ENCODE data around the gene DUOXA2.
A peak's percentile ranks its signal among the peaks of the same experiment; 100 is the strongest.

DUOXA2 gene

DNA sequence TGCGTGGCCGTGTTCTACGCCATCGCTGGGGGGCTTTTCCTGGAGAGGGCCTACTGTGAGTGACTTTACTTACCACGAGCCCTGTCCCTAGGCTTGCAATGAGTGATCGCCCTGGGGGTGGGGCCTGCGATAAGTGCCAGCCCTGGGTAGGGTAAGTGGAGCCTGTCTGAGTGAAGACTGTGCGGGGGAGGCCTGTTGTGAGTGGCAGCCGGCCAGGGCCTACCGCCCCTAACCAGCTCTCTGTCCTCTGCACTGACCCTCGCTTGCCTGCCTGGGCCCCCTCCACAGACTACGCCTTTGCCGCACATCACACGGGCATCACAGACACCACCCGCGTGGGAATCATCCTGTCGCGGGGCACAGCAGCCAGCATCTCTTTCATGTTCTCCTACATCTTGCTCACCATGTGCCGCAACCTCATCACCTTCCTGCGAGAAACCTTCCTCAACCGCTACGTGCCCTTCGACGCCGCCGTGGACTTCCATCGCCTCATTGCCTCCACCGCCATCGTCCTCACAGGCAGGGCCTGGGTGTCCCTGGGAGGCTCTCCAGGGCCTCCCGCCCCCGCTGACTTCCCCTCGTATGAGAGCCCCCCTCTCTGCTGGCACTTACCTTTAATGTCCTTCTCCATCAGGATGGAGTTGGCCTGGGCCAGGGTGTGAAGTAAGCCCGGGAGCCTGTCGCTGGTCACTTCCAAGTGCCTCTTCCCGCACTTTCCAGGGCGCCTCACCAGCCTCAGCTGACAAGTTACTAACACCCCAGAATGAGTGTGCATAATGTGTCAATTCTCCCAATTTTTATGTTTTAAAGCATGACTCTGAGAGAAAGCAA lies 38.1 kb downstream of the DUOXA2 start:
- intact Hi-C loops (cut with DNase I): no loop called here
- DNase-seq: peak in 3 of 10 donors; percentile 52 to 73 (median 62)

DNA sequence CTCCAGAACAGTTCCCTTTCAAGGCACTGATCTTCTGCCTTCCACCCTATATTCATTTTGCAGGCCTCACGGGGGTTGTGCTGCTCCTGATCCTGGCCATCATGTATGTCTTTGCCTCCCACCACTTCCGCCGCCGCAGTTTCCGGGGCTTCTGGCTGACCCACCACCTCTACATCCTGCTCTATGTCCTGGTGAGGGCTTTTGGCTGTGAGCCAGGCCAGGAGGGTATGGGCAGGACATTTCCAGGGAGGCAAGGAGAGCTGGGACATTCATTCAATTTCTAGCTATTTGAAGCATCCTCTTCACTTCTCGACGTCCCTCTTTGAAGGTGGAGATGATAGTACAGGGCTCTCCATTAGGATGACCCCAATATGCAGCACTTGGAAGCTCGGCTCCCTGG lies 41.6 kb downstream of the DUOXA2 start:
- intact Hi-C loops (cut with DNase I): no loop called here
- DNase-seq: peak in 2 of 10 donors; percentile 67 to 85

DNA sequence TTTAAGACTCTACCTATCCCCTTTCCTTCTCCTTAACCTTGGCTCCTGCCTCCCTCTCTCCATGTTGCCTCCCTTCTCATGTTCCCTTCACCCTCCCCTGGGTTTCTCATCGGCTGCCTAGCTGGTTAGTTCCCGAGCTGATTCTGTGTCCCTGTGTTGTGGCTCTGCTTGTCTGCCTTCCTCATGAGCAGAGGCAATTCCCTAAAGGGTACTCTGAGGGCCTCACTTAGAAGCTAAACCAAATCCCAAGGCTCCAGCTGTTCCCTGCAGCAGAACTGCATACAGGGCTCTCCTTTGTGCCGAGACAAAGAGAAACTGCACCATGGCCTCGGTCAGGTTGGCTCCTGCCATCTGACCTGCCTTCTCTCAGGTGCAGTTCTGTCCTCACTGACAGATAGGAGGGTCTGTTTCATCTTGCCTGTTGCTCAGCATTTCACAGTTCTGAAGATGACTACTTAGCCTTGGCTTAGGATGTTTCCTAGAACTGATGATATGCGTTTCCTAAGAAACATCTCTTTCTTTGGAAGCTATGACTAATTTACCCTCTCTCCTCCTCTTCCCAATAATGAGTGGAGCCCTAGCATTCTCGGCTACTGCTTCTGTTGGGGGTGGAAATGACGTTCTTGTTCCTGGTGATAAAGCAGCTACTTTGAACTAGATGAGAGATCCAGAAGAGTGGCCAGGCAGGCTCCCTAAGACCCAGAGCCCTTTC lies 42.8 kb downstream of the DUOXA2 start:
- peak in 1 of 10 donors; percentile 14 for DNase-seq

DNA sequence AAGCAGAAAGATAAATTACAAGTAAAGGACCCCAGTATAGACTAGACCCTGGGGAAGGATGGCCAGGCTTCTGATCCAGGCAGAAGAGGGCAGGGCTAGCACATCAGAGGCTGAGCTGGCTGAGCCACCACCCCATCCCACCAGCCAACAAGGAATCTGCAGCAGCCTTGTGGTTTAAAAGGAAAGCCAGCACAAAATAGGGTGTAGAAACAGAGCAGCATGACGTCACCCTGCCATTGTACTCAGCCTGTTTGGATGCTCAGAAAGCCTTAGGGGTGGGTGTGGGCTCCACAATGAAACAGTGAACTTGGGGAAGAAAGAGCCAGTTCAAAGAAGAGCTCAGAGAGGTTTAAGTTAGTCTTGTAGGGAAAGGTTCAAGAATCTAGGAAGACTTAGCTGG lies 43.8 kb downstream of the DUOXA2 start:
- DNase-seq: peak in 8 of 10 donors; percentile 25 to 94 (median 65)
- intact Hi-C loops (cut with DNase I): no loop called here

More for the DNA sequence above, 42.8 kb downstream of the DUOXA2 start:
- intact Hi-C loops (cut with DNase I): no loop called here

DNA sequence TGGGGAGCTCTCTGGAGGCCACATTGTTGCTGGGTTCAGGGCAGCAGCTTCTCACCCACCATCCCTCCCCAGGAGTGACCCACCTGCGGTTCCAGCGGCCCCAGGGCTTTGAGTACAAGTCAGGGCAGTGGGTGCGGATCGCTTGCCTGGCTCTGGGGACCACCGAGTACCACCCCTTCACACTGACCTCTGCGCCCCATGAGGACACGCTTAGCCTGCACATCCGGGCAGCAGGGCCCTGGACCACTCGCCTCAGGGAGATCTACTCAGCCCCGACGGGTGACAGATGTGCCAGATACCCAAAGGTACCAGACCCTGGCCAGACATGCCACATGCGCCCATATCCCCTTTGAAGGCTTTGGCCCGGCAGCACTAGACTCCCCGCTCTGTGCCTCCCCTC lies 47.5 kb downstream of the DUOXA2 start:
- intact Hi-C loops (cut with DNase I): loop anchor here (2.0 kb wide), 1 partner anchor 239 kb away; no protein-coding TSS in a partner anchor
- peak in 1 of 10 donors; percentile 81 for DNase-seq

DNA sequence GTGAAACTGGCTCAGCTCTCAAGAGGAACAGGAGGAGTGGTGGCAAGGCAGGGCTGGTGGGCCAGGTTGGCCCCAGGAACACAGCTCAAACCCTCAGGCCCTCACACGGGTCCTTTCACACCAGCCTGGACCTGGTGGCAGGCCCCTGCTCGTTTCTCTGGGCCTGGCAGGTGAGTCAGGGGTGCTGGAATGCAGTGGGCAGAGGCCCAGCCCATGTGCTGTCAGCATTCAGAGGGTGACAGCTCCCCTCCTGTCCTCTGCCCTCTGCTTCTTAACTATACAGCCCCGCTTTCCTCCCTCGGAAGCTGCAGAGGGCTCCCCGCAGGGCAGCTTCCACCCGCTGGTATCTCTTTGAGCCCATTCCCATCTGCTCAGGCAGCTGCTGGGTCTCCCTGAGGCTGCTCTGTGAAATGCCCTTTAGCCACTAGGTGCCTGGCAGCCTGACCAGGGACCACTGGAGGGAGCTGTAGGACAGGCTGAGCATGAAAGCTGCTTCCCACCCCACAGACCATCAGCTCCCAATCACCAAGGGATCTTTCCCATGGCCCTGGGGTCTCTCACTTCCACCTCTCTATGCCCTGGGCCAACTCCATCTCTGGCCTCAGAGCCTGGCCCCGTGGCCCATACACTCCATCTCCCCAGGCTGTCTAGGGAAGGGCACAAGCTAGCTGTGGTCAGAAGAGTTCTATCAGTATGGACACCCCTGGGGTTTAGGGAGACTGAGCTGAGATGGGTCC lies 48.8 kb downstream of the DUOXA2 start:
- intact Hi-C loops (cut with DNase I): loop anchor here (2.0 kb wide), 1 partner anchor 238 kb away; no protein-coding TSS in a partner anchor
- DNase-seq: peak; percentile 59 to 96 (median 80)

DNA sequence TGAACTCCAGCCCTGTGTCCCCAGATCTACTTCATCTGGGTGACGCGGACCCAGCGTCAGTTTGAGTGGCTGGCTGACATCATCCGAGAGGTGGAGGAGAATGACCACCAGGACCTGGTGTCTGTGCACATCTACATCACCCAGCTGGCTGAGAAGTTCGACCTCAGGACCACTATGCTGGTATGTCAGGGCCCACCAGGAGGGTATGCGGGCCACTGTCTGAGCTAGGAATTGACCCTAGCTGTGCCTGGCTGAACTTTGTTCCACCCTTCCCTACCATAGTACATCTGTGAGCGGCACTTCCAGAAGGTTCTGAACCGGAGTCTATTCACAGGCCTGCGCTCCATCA lies 49.4 kb downstream of the DUOXA2 start:
- DNase-seq: peak in 3 of 10 donors; percentile 31 to 77 (median 74)

DNA sequence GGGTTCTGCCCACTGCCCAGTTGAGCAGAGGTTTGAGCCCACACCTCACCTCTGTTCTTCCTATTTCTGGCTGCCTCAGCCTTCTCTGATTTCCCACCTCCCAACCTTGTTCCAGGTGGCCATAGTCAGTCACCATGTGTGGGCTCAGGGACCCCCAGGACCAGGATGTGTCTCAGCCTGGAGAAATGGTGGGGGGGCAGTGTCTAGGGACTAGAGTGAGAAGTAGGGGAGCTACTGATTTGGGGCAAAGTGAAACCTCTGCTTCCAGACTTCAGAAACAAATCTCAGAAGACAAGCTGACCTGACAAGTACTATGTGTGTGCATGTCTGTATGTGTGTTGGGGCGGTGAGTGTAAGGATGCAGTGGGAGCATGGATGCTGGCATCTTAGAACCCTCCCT lies 50.8 kb downstream of the DUOXA2 start:
- intact Hi-C loops (cut with DNase I): no loop called here

More for the DNA sequence above, 49.4 kb downstream of the DUOXA2 start:
- intact Hi-C loops (cut with DNase I): loop anchor here (2.0 kb wide), 1 partner anchor 237 kb away; no protein-coding TSS in a partner anchor

DNA sequence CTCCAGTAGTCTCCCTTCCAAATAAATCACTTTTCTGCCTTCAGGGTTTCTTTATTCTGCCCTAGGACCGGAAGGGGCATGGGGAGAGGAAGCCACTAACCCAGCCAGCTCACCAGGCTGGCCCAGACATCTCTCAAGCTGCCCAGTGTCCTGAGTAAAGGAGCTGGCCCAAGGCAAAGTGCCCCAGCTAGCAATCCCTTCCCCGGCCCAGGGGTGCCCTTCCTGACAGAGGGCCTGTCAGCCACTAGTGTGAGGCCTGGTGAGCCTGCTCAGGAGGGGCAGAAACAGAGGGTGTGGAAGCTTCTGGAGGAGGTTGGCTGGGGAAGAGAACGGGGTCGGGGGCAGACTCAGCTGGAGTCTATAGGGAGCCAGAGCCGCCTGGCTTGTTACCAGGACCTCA lies 51.4 kb downstream of the DUOXA2 start:
- intact Hi-C loops (cut with DNase I): no loop called here
- peak in 2 of 10 donors; percentile 55 to 71 for DNase-seq

More for the DNA sequence above, 50.8 kb downstream of the DUOXA2 start:
- DNase-seq: peak in 1 of 10 donors; percentile 44

DNA sequence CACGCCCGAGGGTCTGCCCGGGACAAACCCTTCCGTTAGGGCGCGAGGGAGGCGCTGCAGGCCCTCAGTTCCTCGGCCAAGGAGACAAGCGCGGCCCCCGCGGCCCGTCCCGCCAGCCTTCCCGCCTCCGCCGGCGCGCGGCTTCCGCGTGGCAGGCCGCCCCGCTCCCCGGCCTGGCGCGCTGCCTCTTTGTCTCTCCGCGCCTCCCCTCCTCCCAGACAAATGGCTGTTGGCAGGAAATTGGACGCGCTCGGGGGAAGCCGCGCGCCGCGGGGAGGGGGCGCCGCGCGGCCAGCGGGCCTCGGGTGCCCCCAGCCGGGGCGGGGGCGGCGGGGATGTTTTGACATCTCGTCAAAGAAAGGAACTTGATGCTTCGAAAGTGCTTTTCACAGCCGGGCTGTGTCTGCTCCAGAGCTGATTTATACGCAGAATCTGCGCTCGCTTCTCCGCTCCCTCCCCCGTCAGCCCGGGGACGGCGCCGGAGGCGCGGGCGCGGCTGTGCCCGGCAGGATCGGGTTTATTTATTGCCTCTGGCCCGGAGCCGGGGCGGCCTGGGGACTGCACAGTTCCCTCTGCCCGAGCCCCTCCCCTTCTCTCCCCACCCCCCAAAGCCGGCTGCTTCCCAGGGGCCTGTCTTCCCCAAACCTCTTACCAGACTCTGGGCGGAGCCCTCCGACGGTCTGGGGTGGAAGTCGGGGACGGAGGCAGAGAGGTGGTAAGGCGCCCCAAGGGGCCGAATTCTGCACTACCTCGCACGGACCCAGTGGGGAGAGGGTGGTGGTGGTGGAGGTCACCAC lies 52.9 kb downstream of the DUOXA2 start:
- intact Hi-C loops (cut with DNase I): loop anchor here (1.0 kb wide), 1 partner anchor 33 kb away; no protein-coding TSS in a partner anchor

DNA sequence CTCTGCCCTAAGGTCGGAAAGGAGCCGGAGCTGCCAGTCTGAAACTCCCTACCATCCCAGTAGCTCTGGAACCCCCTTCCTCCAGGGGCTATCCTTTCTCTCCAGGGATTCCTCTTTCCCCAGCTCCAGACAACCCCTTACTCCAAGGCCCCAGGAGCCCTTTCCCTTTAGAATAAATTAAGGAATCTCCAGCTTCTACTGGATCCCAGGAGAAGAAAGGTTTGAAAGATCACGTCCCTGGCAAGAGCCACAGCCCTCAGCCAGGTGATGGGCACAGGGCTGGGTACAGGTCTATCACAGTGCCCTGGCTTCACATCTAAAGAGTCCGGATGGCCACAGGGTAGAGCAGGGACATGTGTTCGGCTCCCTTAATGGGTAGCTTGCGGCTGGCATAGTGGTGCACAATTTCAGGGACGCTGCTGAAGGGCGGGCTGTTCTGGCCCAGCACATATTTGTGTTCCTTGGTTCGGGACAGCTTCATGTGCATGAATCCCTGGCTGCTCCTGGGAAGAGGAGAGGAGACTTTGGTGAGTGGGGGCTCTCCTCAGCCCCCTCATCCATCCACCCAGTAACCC lies 53.6 kb downstream of the DUOXA2 start:
- intact Hi-C loops (cut with DNase I): loop anchor here (1.0 kb wide), 1 partner anchor 33 kb away; no protein-coding TSS in a partner anchor
- peak in 2 of 10 donors; percentile 52 to 81 for DNase-seq

More for the DNA sequence above, 52.9 kb downstream of the DUOXA2 start:
- peak; percentile 70 to 97 (median 80) for DNase-seq
